Measurements from ENCODE around the gene PSORS1C1. TPM values are rescaled to one million over a fixed set of nuclear protein-coding genes. Genes with fewer than 3 reads are reported as not detected.

PSORS1C1 gene
- total RNA-seq, 1 donor from 2014 or later: 4.7 TPM

- no peaks in the 10 kb centered on the region for H3K27me3 ChIP-seq (ENCODE audit: low read depth)
- H3K4me3 ChIP-seq: no peak overlapping the region
- intact Hi-C loops (cut with micrococcal nuclease): no loop called here
- no peak for TF ChIP-seq CTCF (IDR thresholded peaks at IDR 0.05; ENCODE audit: borderline replicate concordance)
- H3K27ac ChIP-seq (replicated peaks): no peak overlapping the region
- H3K36me3 ChIP-seq: no peaks in the 10 kb centered on the region
- H3K4me1 ChIP-seq: peaks cover 29% of the 10 kb centered on the region
- no peak for DNase-seq
- no peaks in the 10 kb centered on the region for H3K9me3 ChIP-seq (replicated peaks)
Observed at GRCh38 chr6:31129130-31129529, 14.5 kb downstream of the PSORS1C1 start.

DNA sequence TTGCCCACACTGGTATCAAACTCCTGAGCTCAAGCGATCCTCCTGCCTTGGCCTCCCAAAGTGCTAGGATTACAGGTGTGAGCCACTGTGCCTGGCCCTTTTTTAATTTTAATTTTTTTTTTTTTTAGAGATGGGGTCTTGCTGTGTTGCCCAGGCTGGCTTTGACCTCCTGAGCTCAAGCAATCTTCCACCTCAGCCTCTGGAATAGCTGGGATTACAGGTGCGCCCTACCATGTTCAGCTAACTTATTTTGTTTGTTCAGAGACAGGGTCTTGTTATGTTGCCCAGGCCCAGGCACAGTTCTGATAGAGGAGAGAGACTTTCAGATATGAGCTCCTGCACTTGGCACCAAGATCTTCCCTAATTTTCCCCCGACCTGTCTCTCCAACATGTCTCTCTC lies 16.2 kb downstream of the PSORS1C1 start:
- Histone ChIP-seq H3K27me3 (ENCODE audit: low read depth) (no peaks in the 10 kb centered on the region), H3K36me3 (no peaks in the 10 kb centered on the region), H3K9me3 (replicated peaks) (no peaks in the 10 kb centered on the region), H3K4me1 (peaks cover 19% of the 10 kb centered on the region), H3K27ac (replicated peaks) (no peak overlapping the region), H3K4me3 (no peak overlapping the region)
- DNase-seq: no peak
- TF ChIP-seq CTCF (IDR thresholded peaks at IDR 0.05; ENCODE audit: borderline replicate concordance): no peak
- intact Hi-C loops (cut with micrococcal nuclease): no loop called here

- H3K4me1 ChIP-seq: peaks cover 10% of the 10 kb centered on the region
- no peaks in the 10 kb centered on the region for H3K9me3 ChIP-seq (replicated peaks)
- no peaks in the 10 kb centered on the region for H3K27me3 ChIP-seq (ENCODE audit: low read depth)
- no peak for DNase-seq
- no peak overlapping the region for H3K27ac ChIP-seq (replicated peaks)
- H3K36me3 ChIP-seq: no peaks in the 10 kb centered on the region
- intact Hi-C loops (cut with micrococcal nuclease): no loop called here
- no peak overlapping the region for H3K4me3 ChIP-seq
- no peak for TF ChIP-seq CTCF (IDR thresholded peaks at IDR 0.05; ENCODE audit: borderline replicate concordance)
Observed at GRCh38 chr6:31131595-31131994, 17.0 kb downstream of the PSORS1C1 start.

DNA sequence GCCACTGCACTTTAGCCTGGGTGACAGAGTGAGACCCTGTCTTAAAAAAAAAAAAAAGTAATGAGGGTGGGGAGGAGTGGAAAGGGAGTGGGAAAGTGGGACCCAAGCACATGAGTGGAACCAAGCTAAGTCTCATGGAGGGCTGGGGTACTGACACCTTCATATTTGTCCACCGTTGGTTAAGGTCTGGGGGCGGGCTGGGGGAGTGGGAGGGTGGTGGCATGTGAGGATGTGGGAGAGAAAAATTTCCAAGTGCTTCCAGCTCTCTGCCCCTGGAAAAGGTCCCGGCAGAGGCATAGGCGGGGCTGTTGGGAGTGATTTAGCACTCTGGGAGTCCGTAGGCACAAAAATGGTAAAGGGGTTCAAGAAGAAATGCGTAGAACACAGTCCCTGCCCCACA lies 18.2 kb downstream of the PSORS1C1 start:
- TF ChIP-seq CTCF (IDR thresholded peaks at IDR 0.05; ENCODE audit: borderline replicate concordance): no peak
- no peak for DNase-seq
- intact Hi-C loops (cut with micrococcal nuclease): no loop called here
- H3K4me1 ChIP-seq: peaks cover 5% of the 10 kb centered on the region
- no peak overlapping the region for H3K27ac ChIP-seq (replicated peaks)
- H3K9me3 ChIP-seq (replicated peaks): no peaks in the 10 kb centered on the region
- H3K4me3 ChIP-seq: no peak overlapping the region
- H3K27me3 ChIP-seq (ENCODE audit: low read depth): no peaks in the 10 kb centered on the region
- no peaks in the 10 kb centered on the region for H3K36me3 ChIP-seq

DNA sequence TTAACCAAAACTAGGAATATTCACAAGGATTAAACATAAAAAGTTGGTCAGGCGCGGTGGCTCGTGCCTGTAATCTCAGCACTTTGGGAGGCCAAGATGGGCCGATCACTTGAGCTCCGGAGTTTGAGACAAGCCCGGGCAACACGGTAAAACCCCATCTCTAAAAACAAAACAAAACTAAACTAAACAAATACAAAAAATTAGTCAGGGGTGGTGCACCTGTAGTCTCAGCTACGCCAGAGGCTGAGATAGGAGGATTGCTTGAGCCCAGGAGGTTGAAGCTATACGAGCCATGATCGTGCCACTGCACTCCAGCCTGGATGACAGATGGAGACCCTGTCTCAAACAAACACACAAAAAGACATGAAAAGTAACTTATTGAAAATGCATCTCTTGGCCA lies 21.1 kb downstream of the PSORS1C1 start:
- no peaks in the 10 kb centered on the region for H3K9me3 ChIP-seq (replicated peaks)
- TF ChIP-seq CTCF (IDR thresholded peaks at IDR 0.05; ENCODE audit: borderline replicate concordance): no peak
- peaks cover 21% of the 10 kb centered on the region for H3K4me1 ChIP-seq
- no peak for DNase-seq
- intact Hi-C loops (cut with micrococcal nuclease): loop anchor here (5.0 kb wide), 2 partner anchors 57 to 232 kb away; no protein-coding TSS in a partner anchor
- H3K36me3 ChIP-seq: no peaks in the 10 kb centered on the region
- no peaks in the 10 kb centered on the region for H3K27me3 ChIP-seq (ENCODE audit: low read depth)
- H3K27ac ChIP-seq (replicated peaks): no peak overlapping the region
- no peak overlapping the region for H3K4me3 ChIP-seq

DNA sequence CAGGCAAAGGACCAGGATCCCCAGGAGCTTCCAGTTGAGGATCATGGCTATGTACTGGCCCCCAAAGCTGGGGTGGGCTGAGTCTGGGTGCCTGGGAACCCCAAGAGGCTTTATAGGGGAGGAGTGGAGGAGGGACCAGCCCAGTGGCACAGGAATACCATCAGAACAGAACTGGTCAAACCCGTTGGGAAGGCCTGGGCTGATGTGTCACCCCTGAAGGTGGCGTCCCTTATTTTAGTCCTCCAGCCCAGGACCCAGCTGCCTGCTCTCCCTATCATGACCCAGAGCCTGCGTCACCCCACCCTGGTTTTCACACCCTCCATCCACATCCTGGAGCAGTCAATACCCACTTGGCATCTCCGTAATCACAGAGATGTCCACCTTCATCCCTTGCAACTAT lies 24.4 kb downstream of the PSORS1C1 start, which contains the start of gene PSORS1C2:
PSORS1C2 (minus strand) TSS at position 85 of the 400 bp plus-strand sequence; CDS start at position 45, 40 bp downstream.
- H3K27me3 ChIP-seq (ENCODE audit: low read depth): no peaks in the 10 kb centered on the region
- H3K9me3 ChIP-seq (replicated peaks): no peaks in the 10 kb centered on the region
- no peak for DNase-seq
- no peak for TF ChIP-seq CTCF (IDR thresholded peaks at IDR 0.05; ENCODE audit: borderline replicate concordance)
- peak within 1 kb of the TSS; percentile 50 for H3K4me3 ChIP-seq
- peak within 1 kb of the TSS; percentile 27 for H3K27ac ChIP-seq (replicated peaks)
- H3K36me3 ChIP-seq: no peaks in the 10 kb centered on the region
- H3K4me1 ChIP-seq: peaks cover 46% of the 10 kb centered on the region
- intact Hi-C loops (cut with micrococcal nuclease): loop anchor here (5.0 kb wide), 2 partner anchors 53 to 228 kb away; no protein-coding TSS in a partner anchor
